Tibial nerve (tissue), 4 donors: Measurements from ENCODE around the gene ARID5B. TPM values are rescaled to one million over a fixed set of nuclear protein-coding genes. Genes with fewer than 3 reads are reported as not detected.

Experiments used
- DNase-seq, 2 donors: peaks; one replicate each; pipeline ENCODE4 v3.0.0-alpha.2; 2019; ENCODE audit warnings: low spot score in 2 of 2
- H3K27ac ChIP-seq, 4 donors: fragments of 200-600 bp; sonication (generic) in 3 of 4; one replicate each; pipeline ENCODE4 v1.5.1; 2017 to 2019; ENCODE audit warnings: mild to moderate bottlenecking in 1 of 4
- H3K27me3 ChIP-seq, 2 donors: fragments of 200-600 bp; sonication (generic) in 1 of 2; one replicate each; pipeline versions ENCODE4 v1.5.1 to v1.6.0; 2017 to 2019
- H3K36me3 ChIP-seq, 3 donors: fragments of 200-600 bp; sonication (generic); one replicate each; pipeline ENCODE4 v1.5.1; 2018 to 2019
- H3K4me1 ChIP-seq, 4 donors: fragments of 200-600 bp; sonication (generic) in 3 of 4; one replicate each; pipeline ENCODE4 v1.5.1; 2017 to 2019
- H3K4me3 ChIP-seq, 4 donors: fragments of 200-600 bp; sonication (generic) in 3 of 4; one replicate each; pipeline ENCODE4 v1.5.1; 2017 to 2019; ENCODE audit warnings: mild to moderate bottlenecking in 1 of 4, moderate library complexity in 1 of 4
- H3K9me3 ChIP-seq, 4 donors: fragments of 200-600 bp; sonication (generic) in 3 of 4; one replicate each; pipeline ENCODE4 v1.5.1; 2017 to 2019
- EP300 ChIP-seq, 2 donors: sonication (generic); formaldehyde crosslinking; IDR thresholded peaks; one replicate each; pipeline ENCODE4 v1.6.1; 2017; ENCODE audit warnings: antibody characterized with exemption in 2 of 2, mild to moderate bottlenecking in 1 of 2
- POLR2A ChIP-seq, 2 donors: fragments of 450-650 bp; IDR thresholded peaks; one replicate each; pipeline ENCODE4 v1.6.1; 2017; ENCODE audit warnings: antibody characterized with exemption in 2 of 2, mild to moderate bottlenecking in 2 of 2, moderate library complexity in 2 of 2
- WGBS, 2 donors: methylation state at CpG; one replicate each; pipeline ENCODE4 v1.1.5; 2018; 5-methylcytosine and 5-hydroxymethylcytosine counted together
- total RNA-seq, 4 donors: library from RNA; depleted of rRNA; stranded (reverse); fragments of >200 nt; gene quantifications; one replicate each; pipeline ENCODE4 v1.1.0, GENCODE V29; 2016
- TF ChIP-seq, protein P1 (sequence below), 5 experiments: fragments of 200-600 bp in 3 of 5; fragments of 450-650 bp in 2 of 5; sonication (generic) in 3 of 5; IDR thresholded peaks; one replicate each; pipeline ENCODE4 v1.5.1; 2016 to 2019; ENCODE audit warnings: antibody characterized with exemption in 5 of 5, mild to moderate bottlenecking in 3 of 5, moderate library complexity in 2 of 5

Gene ARID5B
- total RNA-seq, 4 donors from 2014 or later, result 47.4 to 82.2 (median 62.6) TPM

DNA sequence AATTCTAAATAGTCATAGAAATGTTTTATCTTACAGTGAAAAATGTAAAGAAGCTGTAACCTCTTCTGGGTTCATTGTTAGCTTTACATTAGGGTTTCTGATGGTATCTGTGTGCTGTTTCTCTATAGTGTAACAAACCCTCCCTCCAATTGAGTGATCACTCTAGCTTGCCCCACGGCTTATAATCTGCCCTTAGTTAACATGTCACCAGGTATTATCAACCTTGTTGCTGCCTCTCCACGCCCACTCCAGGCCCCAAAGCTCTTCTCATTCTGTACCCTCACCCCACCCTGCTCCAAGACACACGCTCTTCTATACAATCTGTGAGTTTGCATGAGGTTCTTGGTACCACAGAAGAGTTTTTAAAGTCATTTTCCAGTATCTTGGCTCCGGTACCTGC, 139.4 kb downstream of the ARID5B start:
- no peaks in the 10 kb centered on the region for H3K36me3 ChIP-seq
- TF ChIP-seq EP300 (IDR thresholded peaks at IDR 0.05) (no peak), POLR2A (IDR thresholded peaks at IDR 0.05) (no peak)
- TF ChIP-seq, protein P1, sequence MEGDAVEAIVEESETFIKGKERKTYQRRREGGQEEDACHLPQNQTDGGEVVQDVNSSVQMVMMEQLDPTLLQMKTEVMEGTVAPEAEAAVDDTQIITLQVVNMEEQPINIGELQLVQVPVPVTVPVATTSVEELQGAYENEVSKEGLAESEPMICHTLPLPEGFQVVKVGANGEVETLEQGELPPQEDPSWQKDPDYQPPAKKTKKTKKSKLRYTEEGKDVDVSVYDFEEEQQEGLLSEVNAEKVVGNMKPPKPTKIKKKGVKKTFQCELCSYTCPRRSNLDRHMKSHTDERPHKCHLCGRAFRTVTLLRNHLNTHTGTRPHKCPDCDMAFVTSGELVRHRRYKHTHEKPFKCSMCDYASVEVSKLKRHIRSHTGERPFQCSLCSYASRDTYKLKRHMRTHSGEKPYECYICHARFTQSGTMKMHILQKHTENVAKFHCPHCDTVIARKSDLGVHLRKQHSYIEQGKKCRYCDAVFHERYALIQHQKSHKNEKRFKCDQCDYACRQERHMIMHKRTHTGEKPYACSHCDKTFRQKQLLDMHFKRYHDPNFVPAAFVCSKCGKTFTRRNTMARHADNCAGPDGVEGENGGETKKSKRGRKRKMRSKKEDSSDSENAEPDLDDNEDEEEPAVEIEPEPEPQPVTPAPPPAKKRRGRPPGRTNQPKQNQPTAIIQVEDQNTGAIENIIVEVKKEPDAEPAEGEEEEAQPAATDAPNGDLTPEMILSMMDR (IDR thresholded peaks at IDR 0.05), result no peak
- H3K4me3 ChIP-seq, result no peak overlapping the region
- H3K27me3 ChIP-seq, result no peaks in the 10 kb centered on the region
- H3K9me3 ChIP-seq, result no peaks in the 10 kb centered on the region
- DNase-seq, result no peak
- H3K27ac ChIP-seq, result no peak overlapping the region
- H3K4me1 ChIP-seq, result peaks cover 0 to 67% (median 36%) of the 10 kb centered on the region in 4 donors
- 69 to 84% methylated on average over 4 of the region's 4 CpGs for WGBS, 2 donors

DNA sequence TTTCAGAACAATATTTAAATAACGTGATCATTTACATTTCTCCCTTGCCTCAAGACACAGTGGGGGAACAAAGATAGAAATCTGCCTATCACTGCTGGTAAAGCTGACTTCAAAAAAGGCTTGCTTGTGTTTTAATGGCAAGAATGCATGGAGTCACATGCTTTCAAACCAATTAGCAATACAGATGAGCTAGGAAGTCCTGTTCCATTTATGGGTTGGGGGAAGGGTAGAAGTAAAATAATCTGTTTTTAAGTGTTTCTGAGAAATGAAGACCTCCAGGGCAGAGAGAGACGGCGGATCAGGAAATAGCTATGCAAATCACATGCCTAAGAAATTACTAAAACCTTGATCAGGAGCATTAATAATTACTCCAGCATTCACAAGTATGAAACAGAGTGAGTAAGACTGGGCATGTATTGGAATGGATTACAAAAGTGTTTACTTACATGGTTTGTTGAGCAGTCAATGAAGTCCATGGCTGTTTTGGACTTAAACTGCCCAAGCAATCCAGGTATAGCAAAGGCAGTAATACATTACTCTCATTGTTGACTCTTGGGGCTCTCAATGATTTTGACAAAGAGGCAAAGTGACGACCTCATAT, 142.0 kb downstream of the ARID5B start:
- Histone ChIP-seq H3K4me3 (no peak overlapping the region), H3K36me3 (no peaks in the 10 kb centered on the region), H3K27me3 (no peaks in the 10 kb centered on the region), H3K9me3 (no peaks in the 10 kb centered on the region), H3K4me1 (peaks cover 0 to 74% (median 47%) of the 10 kb centered on the region in 4 donors), H3K27ac (peak overlapping the region in 3 of 4 donors; percentile 4 to 49 (median 15))
- WGBS, 2 donors, result 55 to 58% methylated on average over 4 of the region's 4 CpGs
- DNase-seq, result no peak
- TF ChIP-seq POLR2A (IDR thresholded peaks at IDR 0.05), result no peak
- no peak for TF ChIP-seq EP300 (IDR thresholded peaks at IDR 0.05)
- TF ChIP-seq, protein P1 (IDR thresholded peaks at IDR 0.05), result no peak

DNA sequence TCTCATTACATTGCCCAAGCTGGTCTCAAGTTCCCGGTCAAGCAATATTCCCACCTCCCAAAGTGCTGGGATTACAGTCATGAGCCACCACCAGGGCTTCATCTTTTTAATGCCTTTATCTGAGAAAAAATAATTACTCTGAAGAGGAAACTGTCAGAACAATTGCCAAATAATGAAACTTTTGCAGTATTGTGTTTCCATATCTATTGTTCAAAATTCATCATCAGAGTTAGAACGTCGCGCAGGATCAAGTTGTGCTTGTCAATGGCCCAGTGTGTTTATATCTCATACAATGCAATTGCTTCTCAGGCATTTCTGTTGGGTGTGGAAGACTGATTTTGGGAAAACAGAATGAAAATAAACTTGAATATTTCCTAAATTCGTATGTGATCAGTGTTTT, 143.1 kb downstream of the ARID5B start:
- Histone ChIP-seq H3K9me3 (no peaks in the 10 kb centered on the region), H3K4me1 (peaks cover 0 to 68% (median 43%) of the 10 kb centered on the region in 4 donors), H3K27ac (peak overlapping the region in 3 of 4 donors; percentile 58 to 99 (median 98)), H3K36me3 (no peaks in the 10 kb centered on the region), H3K27me3 (no peaks in the 10 kb centered on the region), H3K4me3 (no peak overlapping the region)
- TF ChIP-seq, protein P1 (IDR thresholded peaks at IDR 0.05), result no peak
- TF ChIP-seq EP300 (IDR thresholded peaks at IDR 0.05) (no peak), POLR2A (IDR thresholded peaks at IDR 0.05) (no peak)
- DNase-seq, result no peak
- 86 to 89% methylated on average over 5 of the region's 5 CpGs for WGBS, 2 donors

DNA sequence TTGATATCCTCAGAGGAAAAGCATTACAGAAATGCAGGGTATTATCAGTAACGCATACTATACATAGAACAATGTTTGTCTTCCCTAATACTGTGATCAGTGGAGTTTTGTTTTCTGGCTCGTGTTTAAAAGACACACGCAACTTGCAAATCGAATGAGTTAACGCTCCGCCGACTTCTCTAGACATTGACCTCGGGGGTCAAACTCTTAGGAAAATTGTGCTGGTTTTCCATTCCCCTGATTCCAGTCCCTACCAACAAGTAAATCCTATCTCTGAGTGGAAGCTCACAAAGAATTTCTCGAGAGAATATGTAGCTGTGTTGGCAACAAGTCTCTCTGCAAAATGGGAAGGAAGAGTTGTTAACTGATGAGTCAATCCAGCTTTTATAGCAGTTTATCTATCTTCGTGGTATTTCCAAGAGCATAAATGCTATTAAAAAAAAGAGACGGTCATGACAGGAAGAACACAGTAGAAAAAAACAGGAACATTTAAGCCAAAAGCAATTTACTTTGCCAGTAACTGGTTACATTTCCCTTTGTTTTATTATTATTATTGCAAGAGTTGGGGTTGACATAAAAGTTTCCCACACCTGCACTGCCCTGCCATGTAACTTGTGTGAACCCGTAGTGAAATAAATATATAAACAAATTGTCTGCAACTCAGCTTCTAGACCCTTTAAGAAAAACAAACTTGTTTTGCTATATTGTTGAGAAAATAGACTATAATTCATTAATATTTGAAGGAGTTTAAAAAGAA, 144.4 kb downstream of the ARID5B start:
- Histone ChIP-seq H3K27ac (peak overlapping the region; percentile 92 to 99 (median 98)), H3K27me3 (no peaks in the 10 kb centered on the region), H3K9me3 (no peaks in the 10 kb centered on the region), H3K4me1 (peaks cover 0 to 65% (median 41%) of the 10 kb centered on the region in 4 donors), H3K4me3 (peak overlapping the region in 2 of 4 donors; percentile 7 to 28), H3K36me3 (no peaks in the 10 kb centered on the region)
- DNase-seq, result peak in 1 of 2 donors; percentile 35
- 8% methylated on average over 12 of the region's 12 CpGs for WGBS, 2 donors
- TF ChIP-seq, protein P1 (IDR thresholded peaks at IDR 0.05), result no peak
- TF ChIP-seq EP300 (IDR thresholded peaks at IDR 0.05), result peak in 1 of 2 donors; percentile 72
